SK-N-SH (cell line): ENCODE results near the gene CMC2. TPM values are rescaled to one million over a fixed set of nuclear protein-coding genes. Genes with fewer than 3 reads are reported as not detected.

Source experiments
- CTCF ChIA-PET: fragments of 300-600, 350-600 bp; formaldehyde crosslinking; extraction: SDS; loops from one replicate; lab custom pipeline; 2021; lab: Yijun Ruan, JAX
- POLR2A ChIA-PET: fragments of 350-600 bp; sonication (Branson Sonifier 250); formaldehyde crosslinking; extraction: SDS; loops from one replicate; lab custom pipeline; 2020; ENCODE audit warnings: antibody characterized with exemption, inconsistent platforms; lab: Yijun Ruan, JAX
- DNase-seq: peaks from one replicate; pipeline ENCODE4 v3.0.0; 2012
- H2AFZ ChIP-seq: fragments of 200-600 bp; sonication (generic); 2 replicates; pipeline ENCODE4 v1.8.1; 2016; ENCODE audit warnings: antibody characterized with exemption, mild to moderate bottlenecking, low read depth
- H3F3A ChIP-seq: fragments of 200-600 bp; sonication (generic); replicated peaks from 2 replicates; pipeline ENCODE3; 2016; ENCODE audit warnings: antibody characterized with exemption, mild to moderate bottlenecking; ENCODE audit not compliant: insufficient read depth
- H3K27ac ChIP-seq, 2 experiments: fragments of 200-500 bp in 1 of 2; fragments of 200-600 bp in 1 of 2; sonication (Bioruptor generic) in 1 of 2; sonication (generic), shearing (Covaris generic) in 1 of 2; 2 replicates each; pipeline versions ENCODE4 v1.5.1 to v1.6.1; 2014 to 2016; ENCODE audit warnings: low read depth in 2 of 2, inconsistent platforms in 1 of 2, low read length in 1 of 2, mild to moderate bottlenecking in 1 of 2, mixed read lengths in 1 of 2
- H3K27me3 ChIP-seq: fragments of 200-600 bp; sonication (generic), shearing (Covaris generic); 2 replicates; pipeline ENCODE4 v1.6.1; 2016; ENCODE audit warnings: mixed run types; ENCODE audit not compliant: insufficient read depth
- H3K36me3 ChIP-seq, 2 experiments: fragments of 200-500 bp in 1 of 2; fragments of 200-600 bp in 1 of 2; sonication (Bioruptor generic) in 1 of 2; sonication (generic) in 1 of 2; replicated peaks in 1 of 2; 2 replicates each; pipeline versions ENCODE3 to v1.5.1; 2014 to 2016; ENCODE audit warnings: low read length in 1 of 2, mild to moderate bottlenecking in 1 of 2; ENCODE audit not compliant: insufficient read depth in 2 of 2, control insufficient read depth in 1 of 2
- H3K4me1 ChIP-seq, 2 experiments: fragments of 200-500 bp in 1 of 2; fragments of 200-600 bp in 1 of 2; sonication (Bioruptor generic) in 1 of 2; sonication (generic), shearing (Covaris generic) in 1 of 2; 2 replicates each; pipeline versions ENCODE4 v1.5.1 to v1.6.1; 2014 to 2016; ENCODE audit warnings: low read depth in 1 of 2, low read length in 1 of 2, mixed run types in 1 of 2; ENCODE audit not compliant: insufficient read depth in 2 of 2, control insufficient read depth in 1 of 2
- H3K4me2 ChIP-seq: fragments of 200-600 bp; sonication (generic), shearing (Covaris generic); 2 replicates; pipeline ENCODE4 v1.6.1; 2017; ENCODE audit warnings: mixed run types
- H3K4me3 ChIP-seq, 2 experiments: fragments of 200-500 bp in 1 of 2; fragments of 200-600 bp in 1 of 2; sonication (Bioruptor generic) in 1 of 2; sonication (generic), shearing (Covaris generic) in 1 of 2; 2 replicates each; pipeline versions ENCODE4 v1.5.1 to v1.8.1; 2014 to 2016; ENCODE audit warnings: low read depth in 2 of 2, inconsistent platforms in 1 of 2, low read length in 1 of 2, mild to moderate bottlenecking in 1 of 2, mixed read lengths in 1 of 2, moderate library complexity in 1 of 2
- H3K79me2 ChIP-seq: fragments of 200-600 bp; sonication (generic); 2 replicates; pipeline ENCODE4 v1.8.1; 2017; ENCODE audit warnings: mild to moderate bottlenecking; ENCODE audit not compliant: insufficient read depth
- H3K9ac ChIP-seq: fragments of 200-600 bp; sonication (generic); 2 replicates; pipeline ENCODE4 v1.6.1; 2017; ENCODE audit warnings: mixed run types
- H3K9me2 ChIP-seq: fragments of 200-600 bp; sonication (generic); 2 replicates; pipeline ENCODE4 v1.6.1; 2017; ENCODE audit warnings: mixed run types
- H3K9me3 ChIP-seq: fragments of 200-600 bp; sonication (generic); 2 replicates; pipeline ENCODE4 v1.6.1; 2017; ENCODE audit warnings: mixed run types, mild to moderate bottlenecking, moderate library complexity
- H4K20me1 ChIP-seq: fragments of 200-600 bp; sonication (generic); 2 replicates; pipeline ENCODE4 v1.6.1; 2017; ENCODE audit warnings: mild to moderate bottlenecking, mixed run types; ENCODE audit not compliant: insufficient read depth
- CHD2 ChIP-seq: fragments of 150-350 bp; IDR thresholded peaks from 2 replicates; pipeline ENCODE4 v1.6.1; 2018; ENCODE audit warnings: low read length; ENCODE audit not compliant: partially characterized antibody
- EP300 ChIP-seq, 2 experiments: IDR thresholded peaks; 2 replicates each; pipeline versions ENCODE4 v1.4.0 to v1.6.1; 2012; ENCODE audit warnings: borderline replicate concordance in 1 of 2, low read depth in 1 of 2, low read length in 1 of 2
- EZH2phosphoT487 ChIP-seq: fragments of 200-600 bp; sonication (generic); IDR thresholded peaks from 2 replicates; pipeline ENCODE4 v1.6.1; 2017; ENCODE audit warnings: low read depth, mixed run types, mild to moderate bottlenecking, antibody characterized with exemption, moderate library complexity, borderline replicate concordance
- FOXJ3 ChIP-seq: sonication (generic); formaldehyde crosslinking; IDR thresholded peaks from 2 replicates; pipeline ENCODE4 v1.5.1; 2020; ENCODE audit warnings: mild to moderate bottlenecking, missing genetic modification reagents
- FOXM1 ChIP-seq: IDR thresholded peaks from 2 replicates; pipeline ENCODE4 v1.4.0; 2012; ENCODE audit warnings: low read depth, mild to moderate bottlenecking
- GABPA ChIP-seq: IDR thresholded peaks from 2 replicates; pipeline ENCODE4 v1.4.0; 2012; ENCODE audit warnings: low read depth, mild to moderate bottlenecking
- JUND ChIP-seq: IDR thresholded peaks from 2 replicates; pipeline ENCODE4 v1.4.0; 2012
- MEF2A ChIP-seq: IDR thresholded peaks from 2 replicates; pipeline ENCODE4 v1.4.0; 2012; ENCODE audit warnings: low read depth, borderline replicate concordance
- MXI1 ChIP-seq: IDR thresholded peaks from 2 replicates; pipeline ENCODE4 v1.6.1; 2012; ENCODE audit warnings: mild to moderate bottlenecking, low read depth, low read length, improper control_type of control experiment
- NFIC ChIP-seq: IDR thresholded peaks from 2 replicates; pipeline ENCODE4 v1.4.0; 2012; ENCODE audit warnings: borderline replicate concordance
- POLR2AphosphoS5 ChIP-seq: IDR thresholded peaks from 2 replicates; pipeline ENCODE4 v1.6.1; 2012; ENCODE audit warnings: low read depth, low read length
- RCOR1 ChIP-seq: fragments of 150-350 bp; IDR thresholded peaks from 2 replicates; pipeline ENCODE4 v1.6.1; 2017; ENCODE audit warnings: antibody characterized with exemption, low read length
- RXRA ChIP-seq: IDR thresholded peaks from 2 replicates; pipeline ENCODE4 v1.4.0; 2012; ENCODE audit warnings: low read depth, mild to moderate bottlenecking, borderline replicate concordance
- TAF1 ChIP-seq: IDR thresholded peaks from 2 replicates; pipeline ENCODE4 v1.6.1; 2012; ENCODE audit warnings: low read depth, mild to moderate bottlenecking, low read length, moderate library complexity, borderline replicate concordance
- TCF12 ChIP-seq: IDR thresholded peaks from 2 replicates; pipeline ENCODE4 v1.4.0; 2012
- YY1 ChIP-seq: IDR thresholded peaks from 2 replicates; pipeline ENCODE4 v1.4.0; 2012; ENCODE audit warnings: low read depth, mild to moderate bottlenecking
- WGBS: methylation state at CpG from one replicate; pipeline ENCODE4 v1.1.6; 2017; ENCODE audit warnings: low lambda C conversion rate; 5-methylcytosine and 5-hydroxymethylcytosine counted together
- polyA plus RNA-seq, 3 experiments: library from polyadenylated mRNA; depleted of rRNA; stranded (reverse); fragments of >200 nt; gene quantifications; 2 replicates each; pipeline ENCODE4 v1.2.3, GENCODE V29; 2012
- TF ChIP-seq, protein P1 (sequence below): IDR thresholded peaks from 2 replicates; pipeline ENCODE4 v1.6.1; 2012; ENCODE audit warnings: mild to moderate bottlenecking, low read depth, low read length, moderate library complexity
- TF ChIP-seq, protein P2 (sequence below): IDR thresholded peaks from 2 replicates; pipeline ENCODE4 v1.4.0; 2012; ENCODE audit warnings: low read depth
- TF ChIP-seq, protein P3 (sequence below): fragments of 150-350 bp; IDR thresholded peaks from 2 replicates; pipeline ENCODE4 v1.6.1; 2016; ENCODE audit warnings: mild to moderate bottlenecking, low read depth, low read length
- TF ChIP-seq, protein P4 (sequence below): fragments of 200-600 bp; sonication (generic); IDR thresholded peaks from 2 replicates; pipeline ENCODE4 v1.6.1; 2017; ENCODE audit warnings: antibody characterized with exemption, mild to moderate bottlenecking, moderate library complexity
- TF ChIP-seq, protein P5 (sequence below): IDR thresholded peaks from 2 replicates; pipeline ENCODE4; 2012
- TF ChIP-seq, protein P6 (sequence below): fragments of 150-350 bp; IDR thresholded peaks from 2 replicates; pipeline ENCODE4 v1.6.1; 2017; ENCODE audit warnings: antibody characterized with exemption, low read length, low read depth, borderline replicate concordance
- TF ChIP-seq, protein P7 (sequence below): IDR thresholded peaks from 2 replicates; pipeline ENCODE4 v1.4.0; 2012; ENCODE audit warnings: low read depth, borderline replicate concordance

The CMC2 gene
- polyA plus RNA-seq, 1 of the 3 experiments (the other 2 are of a cell fraction) = 135 TPM

DNA sequence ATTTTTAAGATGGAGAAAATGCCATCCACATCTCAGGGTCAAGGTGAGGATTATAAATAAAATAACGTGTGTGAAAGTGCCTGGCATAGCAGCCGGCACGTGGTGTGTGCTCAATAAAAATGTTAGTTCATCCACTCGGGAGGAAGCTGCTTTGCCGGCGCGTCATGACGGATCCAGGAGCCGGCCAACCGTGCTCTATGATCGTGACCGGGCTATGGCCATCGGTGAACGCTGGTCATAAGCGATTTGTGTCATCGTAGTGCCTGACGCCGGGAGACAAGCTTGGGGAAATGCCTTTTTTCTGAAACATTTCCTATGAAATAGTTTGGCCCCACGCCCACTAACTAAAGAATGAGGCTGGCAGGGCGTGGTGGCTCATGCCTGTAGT is 74.0 kb downstream of the CMC2 start:
- TF ChIP-seq, protein P1, sequence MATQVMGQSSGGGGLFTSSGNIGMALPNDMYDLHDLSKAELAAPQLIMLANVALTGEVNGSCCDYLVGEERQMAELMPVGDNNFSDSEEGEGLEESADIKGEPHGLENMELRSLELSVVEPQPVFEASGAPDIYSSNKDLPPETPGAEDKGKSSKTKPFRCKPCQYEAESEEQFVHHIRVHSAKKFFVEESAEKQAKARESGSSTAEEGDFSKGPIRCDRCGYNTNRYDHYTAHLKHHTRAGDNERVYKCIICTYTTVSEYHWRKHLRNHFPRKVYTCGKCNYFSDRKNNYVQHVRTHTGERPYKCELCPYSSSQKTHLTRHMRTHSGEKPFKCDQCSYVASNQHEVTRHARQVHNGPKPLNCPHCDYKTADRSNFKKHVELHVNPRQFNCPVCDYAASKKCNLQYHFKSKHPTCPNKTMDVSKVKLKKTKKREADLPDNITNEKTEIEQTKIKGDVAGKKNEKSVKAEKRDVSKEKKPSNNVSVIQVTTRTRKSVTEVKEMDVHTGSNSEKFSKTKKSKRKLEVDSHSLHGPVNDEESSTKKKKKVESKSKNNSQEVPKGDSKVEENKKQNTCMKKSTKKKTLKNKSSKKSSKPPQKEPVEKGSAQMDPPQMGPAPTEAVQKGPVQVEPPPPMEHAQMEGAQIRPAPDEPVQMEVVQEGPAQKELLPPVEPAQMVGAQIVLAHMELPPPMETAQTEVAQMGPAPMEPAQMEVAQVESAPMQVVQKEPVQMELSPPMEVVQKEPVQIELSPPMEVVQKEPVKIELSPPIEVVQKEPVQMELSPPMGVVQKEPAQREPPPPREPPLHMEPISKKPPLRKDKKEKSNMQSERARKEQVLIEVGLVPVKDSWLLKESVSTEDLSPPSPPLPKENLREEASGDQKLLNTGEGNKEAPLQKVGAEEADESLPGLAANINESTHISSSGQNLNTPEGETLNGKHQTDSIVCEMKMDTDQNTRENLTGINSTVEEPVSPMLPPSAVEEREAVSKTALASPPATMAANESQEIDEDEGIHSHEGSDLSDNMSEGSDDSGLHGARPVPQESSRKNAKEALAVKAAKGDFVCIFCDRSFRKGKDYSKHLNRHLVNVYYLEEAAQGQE = no peak
- TF ChIP-seq RXRA (no peak), TCF12 (0 out of 2 replicates have a peak, but pooled peaks have one; percentile 22), MEF2A (no peak), YY1 (no peak), CHD2 (no peak), MXI1 (no peak), JUND (no peak), RCOR1 (no peak), FOXM1 (no peak), GABPA (no peak), EP300 (IDR thresholded peaks at IDR 0.05; ENCODE audit: borderline replicate concordance in 1 of 2, low read depth in 1 of 2, low read length in 1 of 2) (no peak), NFIC (peak; percentile 73), FOXJ3 (CRISPR knock-in tag) (no peak), EZH2phosphoT487 (no peak), POLR2AphosphoS5 (no peak), TAF1 (no peak)
- TF ChIP-seq, protein P2, sequence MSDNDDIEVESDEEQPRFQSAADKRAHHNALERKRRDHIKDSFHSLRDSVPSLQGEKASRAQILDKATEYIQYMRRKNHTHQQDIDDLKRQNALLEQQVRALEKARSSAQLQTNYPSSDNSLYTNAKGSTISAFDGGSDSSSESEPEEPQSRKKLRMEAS = peak; percentile 81
- TF ChIP-seq, protein P3, sequence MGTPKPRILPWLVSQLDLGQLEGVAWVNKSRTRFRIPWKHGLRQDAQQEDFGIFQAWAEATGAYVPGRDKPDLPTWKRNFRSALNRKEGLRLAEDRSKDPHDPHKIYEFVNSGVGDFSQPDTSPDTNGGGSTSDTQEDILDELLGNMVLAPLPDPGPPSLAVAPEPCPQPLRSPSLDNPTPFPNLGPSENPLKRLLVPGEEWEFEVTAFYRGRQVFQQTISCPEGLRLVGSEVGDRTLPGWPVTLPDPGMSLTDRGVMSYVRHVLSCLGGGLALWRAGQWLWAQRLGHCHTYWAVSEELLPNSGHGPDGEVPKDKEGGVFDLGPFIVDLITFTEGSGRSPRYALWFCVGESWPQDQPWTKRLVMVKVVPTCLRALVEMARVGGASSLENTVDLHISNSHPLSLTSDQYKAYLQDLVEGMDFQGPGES = no peak
- TF ChIP-seq, protein P4, sequence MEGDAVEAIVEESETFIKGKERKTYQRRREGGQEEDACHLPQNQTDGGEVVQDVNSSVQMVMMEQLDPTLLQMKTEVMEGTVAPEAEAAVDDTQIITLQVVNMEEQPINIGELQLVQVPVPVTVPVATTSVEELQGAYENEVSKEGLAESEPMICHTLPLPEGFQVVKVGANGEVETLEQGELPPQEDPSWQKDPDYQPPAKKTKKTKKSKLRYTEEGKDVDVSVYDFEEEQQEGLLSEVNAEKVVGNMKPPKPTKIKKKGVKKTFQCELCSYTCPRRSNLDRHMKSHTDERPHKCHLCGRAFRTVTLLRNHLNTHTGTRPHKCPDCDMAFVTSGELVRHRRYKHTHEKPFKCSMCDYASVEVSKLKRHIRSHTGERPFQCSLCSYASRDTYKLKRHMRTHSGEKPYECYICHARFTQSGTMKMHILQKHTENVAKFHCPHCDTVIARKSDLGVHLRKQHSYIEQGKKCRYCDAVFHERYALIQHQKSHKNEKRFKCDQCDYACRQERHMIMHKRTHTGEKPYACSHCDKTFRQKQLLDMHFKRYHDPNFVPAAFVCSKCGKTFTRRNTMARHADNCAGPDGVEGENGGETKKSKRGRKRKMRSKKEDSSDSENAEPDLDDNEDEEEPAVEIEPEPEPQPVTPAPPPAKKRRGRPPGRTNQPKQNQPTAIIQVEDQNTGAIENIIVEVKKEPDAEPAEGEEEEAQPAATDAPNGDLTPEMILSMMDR = no peak
- TF ChIP-seq, protein P5, sequence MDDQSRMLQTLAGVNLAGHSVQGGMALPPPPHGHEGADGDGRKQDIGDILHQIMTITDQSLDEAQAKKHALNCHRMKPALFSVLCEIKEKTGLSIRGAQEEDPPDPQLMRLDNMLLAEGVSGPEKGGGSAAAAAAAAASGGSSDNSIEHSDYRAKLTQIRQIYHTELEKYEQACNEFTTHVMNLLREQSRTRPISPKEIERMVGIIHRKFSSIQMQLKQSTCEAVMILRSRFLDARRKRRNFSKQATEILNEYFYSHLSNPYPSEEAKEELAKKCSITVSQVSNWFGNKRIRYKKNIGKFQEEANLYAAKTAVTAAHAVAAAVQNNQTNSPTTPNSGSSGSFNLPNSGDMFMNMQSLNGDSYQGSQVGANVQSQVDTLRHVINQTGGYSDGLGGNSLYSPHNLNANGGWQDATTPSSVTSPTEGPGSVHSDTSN = peak; percentile 71
- TF ChIP-seq, protein P6, sequence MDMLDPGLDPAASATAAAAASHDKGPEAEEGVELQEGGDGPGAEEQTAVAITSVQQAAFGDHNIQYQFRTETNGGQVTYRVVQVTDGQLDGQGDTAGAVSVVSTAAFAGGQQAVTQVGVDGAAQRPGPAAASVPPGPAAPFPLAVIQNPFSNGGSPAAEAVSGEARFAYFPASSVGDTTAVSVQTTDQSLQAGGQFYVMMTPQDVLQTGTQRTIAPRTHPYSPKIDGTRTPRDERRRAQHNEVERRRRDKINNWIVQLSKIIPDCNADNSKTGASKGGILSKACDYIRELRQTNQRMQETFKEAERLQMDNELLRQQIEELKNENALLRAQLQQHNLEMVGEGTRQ = no peak
- TF ChIP-seq, protein P7, sequence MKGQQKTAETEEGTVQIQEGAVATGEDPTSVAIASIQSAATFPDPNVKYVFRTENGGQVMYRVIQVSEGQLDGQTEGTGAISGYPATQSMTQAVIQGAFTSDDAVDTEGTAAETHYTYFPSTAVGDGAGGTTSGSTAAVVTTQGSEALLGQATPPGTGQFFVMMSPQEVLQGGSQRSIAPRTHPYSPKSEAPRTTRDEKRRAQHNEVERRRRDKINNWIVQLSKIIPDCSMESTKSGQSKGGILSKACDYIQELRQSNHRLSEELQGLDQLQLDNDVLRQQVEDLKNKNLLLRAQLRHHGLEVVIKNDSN = no peak
- TF ChIP-seq, all 33 proteins: peak for 4
- peaks cover 25% of the 10 kb centered on the region for H3F3A ChIP-seq
- peak overlapping the region; percentile 23 to 88; a peak in 3 of 4 replicates for H3K27ac ChIP-seq
- H3K27me3 ChIP-seq = no peaks in the 10 kb centered on the region
- 40% methylated on average over 20 of the region's 20 CpGs for WGBS
- H3K9ac ChIP-seq = peak overlapping the region; percentile 69
- no peaks in the 10 kb centered on the region for H3K36me3 ChIP-seq
- ChIA-PET CTCF (interaction anchor here (0.6 to 1.1 kb wide), 3 partner anchors 10 to 238 kb away, joined by 3 to 5 read pairs (median 3); no protein-coding TSS in a partner anchor), POLR2A (no interaction called here)
- peak overlapping the region; percentile 42 to 60 for H3K4me3 ChIP-seq
- H2AFZ ChIP-seq = peak overlapping the region; percentile 92
- peak; percentile 37 for DNase-seq
- H3K4me1 ChIP-seq = peaks cover 0 to 13% of the 10 kb centered on the region in 2 experiments; a peak in 2 of 4 replicates
- peak overlapping the region; percentile 85 for H3K4me2 ChIP-seq
- H4K20me1 ChIP-seq = no peaks in the 10 kb centered on the region
- H3K9me2 ChIP-seq = no peaks in the 10 kb centered on the region
- H3K79me2 ChIP-seq = no peaks in the 10 kb centered on the region
- H3K9me3 ChIP-seq = no peaks in the 10 kb centered on the region
